Measurements from ENCODE around the gene ENDOG.

DNA sequence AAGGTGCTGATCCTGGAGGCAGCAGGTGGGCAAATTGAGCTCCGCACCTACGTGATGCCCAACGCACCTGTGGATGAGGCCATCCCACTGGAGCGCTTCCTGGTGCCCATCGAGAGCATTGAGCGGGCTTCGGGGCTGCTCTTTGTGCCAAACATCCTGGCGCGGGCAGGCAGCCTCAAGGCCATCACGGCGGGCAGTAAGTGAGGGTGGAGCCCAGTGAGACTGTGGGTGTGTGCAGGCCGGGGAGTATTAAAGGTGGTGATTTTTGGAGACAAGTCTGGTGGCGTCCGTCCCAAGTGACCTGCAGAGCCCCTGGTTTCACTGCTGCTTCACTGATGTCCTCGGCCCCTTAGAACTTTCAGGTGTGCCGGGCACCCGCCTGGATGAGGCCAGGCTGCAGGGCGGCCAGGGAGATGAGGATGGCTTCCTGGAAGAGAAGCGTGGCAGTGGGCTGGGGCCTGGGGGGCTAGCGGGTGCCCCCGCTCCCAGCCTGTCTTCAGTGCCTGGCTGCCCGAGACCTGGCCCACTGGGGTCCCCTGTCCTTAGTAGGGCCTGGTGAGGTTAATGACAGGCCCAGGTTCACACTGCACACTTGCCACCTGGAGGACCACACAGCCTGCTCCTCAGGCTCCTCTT lies 4.2 kb downstream of the ENDOG start:
- TF ChIP-seq, protein P1, sequence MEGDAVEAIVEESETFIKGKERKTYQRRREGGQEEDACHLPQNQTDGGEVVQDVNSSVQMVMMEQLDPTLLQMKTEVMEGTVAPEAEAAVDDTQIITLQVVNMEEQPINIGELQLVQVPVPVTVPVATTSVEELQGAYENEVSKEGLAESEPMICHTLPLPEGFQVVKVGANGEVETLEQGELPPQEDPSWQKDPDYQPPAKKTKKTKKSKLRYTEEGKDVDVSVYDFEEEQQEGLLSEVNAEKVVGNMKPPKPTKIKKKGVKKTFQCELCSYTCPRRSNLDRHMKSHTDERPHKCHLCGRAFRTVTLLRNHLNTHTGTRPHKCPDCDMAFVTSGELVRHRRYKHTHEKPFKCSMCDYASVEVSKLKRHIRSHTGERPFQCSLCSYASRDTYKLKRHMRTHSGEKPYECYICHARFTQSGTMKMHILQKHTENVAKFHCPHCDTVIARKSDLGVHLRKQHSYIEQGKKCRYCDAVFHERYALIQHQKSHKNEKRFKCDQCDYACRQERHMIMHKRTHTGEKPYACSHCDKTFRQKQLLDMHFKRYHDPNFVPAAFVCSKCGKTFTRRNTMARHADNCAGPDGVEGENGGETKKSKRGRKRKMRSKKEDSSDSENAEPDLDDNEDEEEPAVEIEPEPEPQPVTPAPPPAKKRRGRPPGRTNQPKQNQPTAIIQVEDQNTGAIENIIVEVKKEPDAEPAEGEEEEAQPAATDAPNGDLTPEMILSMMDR (IDR thresholded peaks at IDR 0.05), result no peak
- TF ChIP-seq POLR2A (IDR thresholded peaks at IDR 0.05), result no peak

Measured in heart left ventricle (tissue), 13 donors.